ENCODE results near the gene WDR81.
"Not testable (repeated sequence)": the region's sequence is repeated elsewhere in the genome, so short reads cannot be mapped to it uniquely, and the experiment has no call there.

The WDR81 gene

DNA sequence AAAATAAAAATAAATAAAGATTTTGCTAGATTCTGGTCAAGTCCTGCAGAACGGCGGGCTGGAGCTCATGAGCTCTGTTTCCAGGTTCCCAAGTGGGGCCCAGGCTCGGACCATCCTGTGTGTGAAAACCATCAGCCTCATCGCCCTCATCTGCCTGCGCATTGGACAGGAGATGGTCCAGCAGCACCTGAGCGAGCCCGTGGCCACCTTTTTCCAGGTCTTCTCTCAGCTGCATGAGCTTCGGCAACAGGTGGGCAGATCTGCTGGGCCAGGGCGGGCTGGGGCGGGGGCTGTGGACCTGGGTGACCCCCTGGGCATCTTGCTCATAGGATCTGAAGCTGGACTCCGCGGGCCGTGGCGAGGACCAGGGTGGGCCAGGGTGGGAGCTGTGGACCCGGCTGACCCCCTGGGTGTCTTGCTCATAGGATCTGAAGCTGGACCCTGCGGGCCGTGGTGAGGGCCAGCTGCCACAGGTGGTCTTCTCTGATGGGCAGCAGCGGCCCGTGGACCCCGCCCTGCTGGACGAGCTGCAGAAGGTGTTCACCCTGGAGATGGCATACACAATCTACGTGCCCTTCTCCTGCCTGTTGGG is 7.8 kb downstream of the WDR81 start:
- DNase-seq: no peak

DNA sequence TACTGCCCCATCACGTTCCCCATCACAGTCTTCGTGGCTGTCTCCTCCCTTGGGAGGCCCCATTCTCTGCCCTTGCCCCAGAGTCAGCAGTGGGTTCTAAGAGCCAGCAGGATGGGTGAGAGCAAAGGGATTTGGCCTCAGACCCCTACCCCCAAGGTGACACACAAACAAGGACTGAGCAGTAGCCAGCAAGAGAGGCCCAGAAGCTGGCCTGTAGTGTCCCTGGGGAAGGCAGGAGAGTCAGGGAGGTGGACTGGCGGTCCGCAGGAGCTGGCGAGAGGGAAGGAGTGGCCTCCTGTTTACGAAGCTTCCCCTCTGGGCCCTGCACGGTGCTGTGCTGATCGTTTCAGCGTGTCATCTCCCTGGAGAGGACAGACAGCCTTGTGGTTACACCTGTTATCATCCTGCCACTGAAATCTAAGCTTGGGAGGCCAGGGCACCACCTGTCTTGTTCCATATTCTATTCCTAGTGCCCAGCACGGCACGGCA is 8.4 kb downstream of the WDR81 start:
- DNase-seq: no peak

DNA sequence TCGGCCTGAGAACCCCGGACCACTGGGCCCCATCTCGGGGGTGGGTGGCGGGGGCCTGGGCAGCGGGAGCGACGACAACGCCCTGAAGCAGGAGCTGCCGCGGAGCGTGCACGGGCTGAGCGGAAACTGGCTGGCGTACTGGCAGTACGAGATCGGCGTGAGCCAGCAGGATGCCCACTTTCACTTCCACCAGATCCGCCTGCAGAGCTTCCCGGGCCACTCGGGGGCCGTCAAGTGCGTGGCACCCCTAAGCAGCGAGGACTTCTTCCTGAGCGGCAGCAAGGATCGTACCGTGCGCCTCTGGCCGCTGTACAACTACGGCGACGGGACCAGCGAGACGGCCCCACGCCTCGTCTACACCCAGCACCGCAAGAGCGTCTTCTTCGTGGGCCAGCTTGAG is 9.3 kb downstream of the WDR81 start:
- no peak for DNase-seq

DNA sequence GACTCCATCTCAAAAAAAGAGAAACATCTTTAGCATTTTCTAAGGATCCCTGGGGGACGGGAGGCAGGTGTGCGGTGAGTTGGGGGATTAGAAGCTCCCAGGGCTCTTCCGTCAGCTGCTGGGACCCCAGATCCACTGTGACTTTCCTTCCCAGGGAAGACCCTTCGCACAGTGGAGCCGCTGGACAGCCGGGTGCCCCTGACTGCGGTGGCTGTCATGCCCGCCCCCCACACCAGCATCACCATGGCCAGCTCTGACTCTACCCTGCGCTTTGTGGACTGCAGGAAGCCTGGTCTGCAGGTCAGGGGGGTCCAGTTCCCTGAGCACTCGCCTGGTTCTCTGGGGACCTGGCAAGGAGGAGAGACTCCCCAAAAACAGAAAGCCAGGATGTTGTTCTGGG is 10.9 kb downstream of the WDR81 start:
- no peak for DNase-seq

- no peak for DNase-seq
Observed at GRCh38 chr17:1735834-1736347, 11.4 kb downstream of the WDR81 start.

GRCh38 chr17:1736348-1737281 is 12.1 kb downstream of the WDR81 start:
- DNase-seq: peak; percentile 28

DNA sequence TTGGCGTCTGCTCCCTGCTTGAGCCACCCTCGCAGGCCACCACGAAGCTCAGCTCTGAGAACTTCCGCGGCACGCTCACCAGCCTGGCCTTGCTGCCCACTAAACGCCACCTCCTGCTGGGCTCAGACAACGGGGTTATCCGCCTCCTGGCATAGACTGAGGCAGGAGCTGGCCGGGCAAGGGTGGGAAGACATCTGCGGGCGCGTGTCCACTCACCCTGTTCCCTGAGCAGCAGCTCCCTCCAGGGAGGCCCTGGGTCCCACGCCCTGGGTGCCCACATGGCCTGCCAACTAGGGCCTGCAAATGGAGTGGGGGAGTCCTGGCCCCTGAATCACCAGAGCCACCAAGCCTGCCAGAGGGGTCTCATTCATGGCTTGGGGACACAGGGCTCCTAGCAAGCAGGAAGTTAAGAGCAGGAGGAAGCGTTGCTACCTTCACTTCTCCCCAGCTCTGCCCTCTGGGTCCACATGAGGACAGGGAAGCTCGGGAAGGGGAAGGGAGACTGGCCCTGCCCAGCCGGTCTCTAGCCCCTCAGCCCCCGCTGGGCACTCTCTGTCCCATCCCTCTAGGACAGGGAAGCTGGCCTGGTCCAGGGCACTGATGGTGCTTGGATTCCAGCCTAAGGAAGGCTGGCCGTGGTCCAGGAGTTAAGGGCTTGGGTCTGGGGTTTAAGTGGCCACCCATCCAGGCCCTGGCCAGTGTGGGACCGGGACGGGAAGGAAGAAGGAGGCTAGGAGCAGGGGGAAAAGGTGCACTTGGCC is 13.2 kb downstream of the WDR81 start:
- no peak for DNase-seq

DNA sequence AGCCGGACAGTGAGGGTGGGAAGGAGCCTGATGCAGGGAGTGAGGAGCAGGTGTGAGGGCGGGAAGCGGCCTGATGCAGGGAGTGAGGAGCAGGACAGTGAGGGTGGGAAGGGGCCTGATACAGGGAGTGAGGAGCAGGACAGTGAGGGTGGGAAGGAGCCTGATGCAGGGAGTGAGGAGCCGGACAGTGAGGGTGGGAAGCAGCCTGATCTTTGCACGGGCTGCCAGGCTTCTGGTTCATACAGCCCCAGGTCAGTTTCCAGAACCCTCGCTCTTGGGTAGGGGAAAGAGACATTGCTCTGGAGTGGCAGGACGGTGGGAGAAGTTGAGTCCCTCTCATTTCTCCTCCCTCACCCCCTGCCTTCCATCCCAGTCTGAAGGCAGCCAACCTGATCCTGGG is 17.4 kb downstream of the WDR81 start:
- not testable (repeated sequence) for DNase-seq

- DNase-seq: no peak
Observed at GRCh38 chr17:1742371-1743087, 18.0 kb downstream of the WDR81 start, which contains the start of gene SERPINF2. TSS of gene SERPINF2 (plus strand) at chr17:1742871. CDS start at chr17:1744996, 2,125 bp downstream.

- no peak for DNase-seq
Observed at GRCh38 chr17:1743088-1743439, 18.6 kb downstream of the WDR81 start.

- no peak for DNase-seq
Observed at GRCh38 chr17:1744551-1745512, 20.3 kb downstream of the WDR81 start.

DNA sequence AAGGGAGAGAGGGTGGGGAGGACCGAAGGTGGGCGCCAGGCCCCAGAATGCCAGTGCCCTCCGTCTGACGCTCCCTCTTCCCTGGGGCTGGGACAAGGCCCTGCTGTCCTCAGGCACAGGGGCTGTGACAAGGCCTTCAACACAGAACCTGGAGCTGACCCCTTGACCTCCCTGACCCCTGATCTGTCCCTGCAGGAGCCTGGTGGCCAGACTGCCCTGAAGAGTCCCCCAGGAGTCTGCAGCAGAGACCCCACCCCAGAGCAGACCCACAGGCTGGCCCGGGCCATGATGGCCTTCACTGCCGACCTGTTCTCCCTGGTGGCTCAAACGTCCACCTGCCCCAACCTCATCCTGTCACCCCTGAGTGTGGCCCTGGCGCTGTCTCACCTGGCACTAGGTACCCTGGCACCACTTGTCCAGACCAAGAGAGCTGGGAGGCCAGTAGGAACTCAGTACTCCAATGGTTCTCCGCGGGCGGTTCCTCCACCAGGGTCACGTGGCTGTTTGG is 21.1 kb downstream of the WDR81 start:
- DNase-seq: no peak

DNA sequence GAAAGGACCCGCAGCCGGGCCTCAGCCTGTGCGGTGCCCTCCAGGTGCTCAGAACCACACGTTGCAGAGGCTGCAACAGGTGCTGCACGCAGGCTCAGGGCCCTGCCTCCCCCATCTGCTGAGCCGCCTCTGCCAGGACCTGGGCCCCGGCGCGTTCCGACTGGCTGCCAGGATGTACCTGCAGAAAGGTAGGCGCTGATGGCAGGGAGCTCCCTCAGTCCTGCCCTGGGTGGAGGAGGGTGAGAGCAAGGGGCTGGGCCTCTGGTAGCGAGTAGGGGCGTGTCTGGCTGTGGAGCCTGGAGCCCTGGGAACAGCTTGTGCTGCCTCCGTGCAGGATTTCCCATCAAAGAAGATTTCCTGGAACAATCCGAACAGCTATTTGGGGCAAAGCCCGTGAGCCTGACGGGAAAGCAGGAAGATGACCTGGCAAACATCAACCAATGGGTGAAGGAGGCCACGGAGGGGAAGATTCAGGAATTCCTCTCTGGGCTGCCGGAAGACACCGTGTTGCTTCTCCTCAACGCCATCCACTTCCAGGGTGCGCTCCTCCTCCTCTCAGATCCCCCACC is 22.6 kb downstream of the WDR81 start:
- no peak for DNase-seq

DNA sequence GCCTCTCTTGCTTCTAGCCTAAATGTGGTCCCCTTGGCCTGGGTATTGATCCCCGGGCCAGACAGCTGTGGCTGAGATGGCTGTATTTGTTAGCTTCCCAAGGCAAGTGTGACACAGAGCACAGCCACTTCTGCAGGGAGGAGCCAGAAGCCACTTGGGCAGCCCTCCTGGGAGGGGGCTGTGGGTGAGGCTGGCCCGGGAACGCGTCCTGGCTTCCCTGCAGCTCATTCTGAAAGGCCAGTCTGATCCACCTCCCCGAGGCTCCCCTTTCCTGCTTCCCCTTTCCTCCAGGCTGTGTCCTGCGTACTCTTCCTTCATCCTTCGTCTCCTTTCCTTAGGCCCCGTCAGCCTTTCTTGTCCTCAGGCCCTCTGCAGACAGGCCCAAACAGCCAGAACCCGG is 26.1 kb downstream of the WDR81 start:
- DNase-seq: no peak

DNA sequence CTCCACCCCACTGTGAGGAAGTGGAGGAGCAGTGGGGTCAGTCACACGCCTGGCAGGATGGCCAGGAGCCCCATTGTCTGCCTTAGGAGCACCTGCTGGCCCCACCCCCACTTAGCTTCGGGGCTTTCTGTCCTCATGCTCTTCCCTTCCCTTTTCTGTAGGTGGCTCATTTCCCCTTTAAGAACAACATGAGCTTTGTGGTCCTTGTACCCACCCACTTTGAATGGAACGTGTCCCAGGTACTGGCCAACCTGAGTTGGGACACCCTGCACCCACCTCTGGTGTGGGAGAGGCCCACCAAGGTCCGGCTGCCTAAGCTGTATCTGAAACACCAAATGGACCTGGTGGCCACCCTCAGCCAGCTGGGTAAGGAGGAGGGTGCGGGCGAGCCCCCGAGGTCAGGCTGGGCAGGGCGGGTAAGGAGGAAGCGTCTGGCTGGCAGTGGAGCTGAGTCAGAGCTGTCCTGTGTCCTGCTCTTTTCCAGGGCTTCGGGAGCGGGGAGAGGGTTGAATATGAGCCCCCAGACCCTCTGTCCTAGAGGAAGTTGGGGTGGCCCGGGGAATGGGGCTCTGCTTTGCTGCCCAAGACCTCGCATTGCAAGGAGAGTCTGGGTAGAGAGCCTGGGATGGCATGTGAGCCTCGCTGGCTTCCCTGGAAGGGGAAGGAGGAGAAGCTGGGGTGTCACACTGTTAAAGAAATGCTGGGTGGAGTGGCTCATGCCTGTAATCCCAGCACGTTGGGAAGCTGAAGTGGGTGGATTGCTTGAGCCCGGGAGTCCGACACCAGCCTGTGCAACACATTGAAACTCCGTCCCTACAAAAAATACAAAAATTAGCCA is 28.1 kb downstream of the WDR81 start:
- DNase-seq: no peak

DNA sequence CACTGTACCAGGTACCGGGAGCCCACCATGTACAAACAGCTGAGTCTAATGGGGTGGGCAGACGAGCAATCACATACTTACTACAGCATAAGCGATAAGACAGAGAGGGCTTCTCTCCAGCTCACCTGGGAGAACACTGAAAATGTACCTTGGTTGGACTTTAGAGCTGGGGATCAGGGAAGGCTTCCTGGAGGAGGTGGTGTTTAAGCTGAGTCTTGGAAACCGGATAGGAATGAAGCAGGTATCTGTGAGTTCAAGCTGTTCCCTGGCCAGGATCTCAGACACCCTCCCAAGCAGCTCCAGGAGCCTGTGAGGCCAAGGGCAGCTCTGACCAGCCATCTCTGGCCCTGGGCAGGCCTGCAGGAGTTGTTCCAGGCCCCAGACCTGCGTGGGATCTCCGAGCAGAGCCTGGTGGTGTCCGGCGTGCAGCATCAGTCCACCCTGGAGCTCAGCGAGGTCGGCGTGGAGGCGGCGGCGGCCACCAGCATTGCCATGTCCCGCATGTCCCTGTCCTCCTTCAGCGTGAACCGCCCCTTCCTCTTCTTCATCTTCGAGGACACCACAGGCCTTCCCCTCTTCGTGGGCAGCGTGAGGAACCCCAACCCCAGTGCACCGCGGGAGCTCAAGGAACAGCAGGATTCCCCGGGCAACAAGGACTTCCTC is 29.4 kb downstream of the WDR81 start:
- no peak for DNase-seq

GRCh38 chr17:1754430-1755112 is 30.1 kb downstream of the WDR81 start:
- no peak for DNase-seq

- DNase-seq: peak; percentile 80
Observed at GRCh38 chr17:1755252-1755826, 30.8 kb downstream of the WDR81 start.

Data from NCI-H1694 (cell line).